HepG2 (cell line): ENCODE data around the gene RASA3. TPM values are rescaled to one million over a fixed set of nuclear protein-coding genes. Genes with fewer than 3 reads are reported as not detected.

Source experiments
- EHMT2 ChIP-seq: fragments of 200-600 bp; sonication (generic); IDR thresholded peaks from 2 replicates; pipeline ENCODE4 v1.7.0; 2017; ENCODE audit warnings: antibody characterized with exemption, low read depth, low read length, borderline replicate concordance
- ETV6 ChIP-seq: sonication (generic); formaldehyde crosslinking; conservative IDR thresholded peaks from 2 replicates; pipeline ENCODE4 v1.4.0; 2020; ENCODE audit warnings: missing genetic modification reagents
- HMG20B ChIP-seq: conservative IDR thresholded peaks from 2 replicates; pipeline ENCODE4 v1.6.1; 2016; ENCODE audit warnings: missing genetic modification reagents, missing compliant biosample characterization
- HNF1A ChIP-seq, 2 experiments: sonication (generic) in 1 of 2; formaldehyde crosslinking in 1 of 2; IDR thresholded peaks; 2 replicates each; pipeline versions ENCODE4 v1.4.0 to v1.6.1; 2016 to 2020; ENCODE audit warnings: borderline replicate concordance in 1 of 2, low read depth in 1 of 2, mild to moderate bottlenecking in 1 of 2, missing genetic modification reagents in 1 of 2
- KLF15 ChIP-seq: sonication (generic); formaldehyde crosslinking; IDR thresholded peaks from 2 replicates; pipeline ENCODE4 v1.8.1; 2023; ENCODE audit warnings: borderline replicate concordance, mild to moderate bottlenecking, inconsistent platforms, missing genetic modification reagents, mixed read lengths
- PAWR ChIP-seq: sonication (generic); formaldehyde crosslinking; IDR thresholded peaks from 2 replicates; pipeline ENCODE4 v1.4.0; 2020; ENCODE audit warnings: missing genetic modification reagents, mild to moderate bottlenecking, borderline replicate concordance
- RELA ChIP-seq: sonication (generic); formaldehyde crosslinking; IDR thresholded peaks from 2 replicates; pipeline ENCODE4 v1.4.0; 2020; ENCODE audit warnings: missing genetic modification reagents
- SKIL ChIP-seq: sonication (generic); formaldehyde crosslinking; IDR thresholded peaks from 2 replicates; pipeline ENCODE4 v1.8.0; 2022; ENCODE audit warnings: missing genetic modification reagents, mild to moderate bottlenecking, moderate library complexity, borderline replicate concordance
- SOX13 ChIP-seq, 3 experiments: fragments of 450-650 bp in 1 of 3; sonication (generic) in 1 of 3; formaldehyde crosslinking in 1 of 3; IDR thresholded peaks in 2 of 3; conservative IDR thresholded peaks in 1 of 3; 2 replicates each; pipeline versions ENCODE4 v1.5.0 to v1.6.1; 2016 to 2020; ENCODE audit warnings: antibody characterized with exemption in 1 of 3, mild to moderate bottlenecking in 1 of 3, missing compliant biosample characterization in 1 of 3, missing genetic modification reagents in 1 of 3, moderate library complexity in 1 of 3
- SP4 ChIP-seq: sonication (generic); formaldehyde crosslinking; IDR thresholded peaks from 2 replicates; pipeline ENCODE4 v1.8.1; 2023; ENCODE audit warnings: mild to moderate bottlenecking, missing genetic modification reagents
- TFDP2 ChIP-seq: sonication (generic); formaldehyde crosslinking; IDR thresholded peaks from 2 replicates; pipeline ENCODE4 v1.4.0; 2020; ENCODE audit warnings: missing genetic modification reagents
- XRCC5 ChIP-seq: fragments of 200-400 bp; formaldehyde crosslinking; optimal IDR thresholded peaks from 2 replicates; pipeline ENCODE3; 2017; ENCODE audit warnings: mild to moderate bottlenecking, low read length
- ZGPAT ChIP-seq: IDR thresholded peaks from 2 replicates; pipeline ENCODE4 v1.6.1; 2016; ENCODE audit warnings: mild to moderate bottlenecking
- ZNF33A ChIP-seq: sonication (generic); formaldehyde crosslinking; IDR thresholded peaks from 2 replicates; pipeline ENCODE4 v1.5.1; 2020; ENCODE audit warnings: missing genetic modification reagents, mild to moderate bottlenecking, moderate library complexity, borderline replicate concordance
- ZNF430 ChIP-seq: sonication (generic); formaldehyde crosslinking; IDR thresholded peaks from 2 replicates; pipeline ENCODE4 v1.9.0; 2021; ENCODE audit warnings: mild to moderate bottlenecking, missing genetic modification reagents
- ZNF547 ChIP-seq: sonication (generic); formaldehyde crosslinking; IDR thresholded peaks from 2 replicates; pipeline ENCODE4 v1.5.1; 2020; ENCODE audit warnings: mild to moderate bottlenecking, missing genetic modification reagents
- ZNF572 ChIP-seq: sonication (generic); formaldehyde crosslinking; IDR thresholded peaks from 2 replicates; pipeline ENCODE4 v1.5.1; 2020; ENCODE audit warnings: mild to moderate bottlenecking, missing genetic modification reagents
- ZNF879 ChIP-seq: sonication (generic); formaldehyde crosslinking; IDR thresholded peaks from 2 replicates; pipeline ENCODE4 v1.8.1; 2023; ENCODE audit warnings: missing genetic modification reagents
- ZSCAN30 ChIP-seq: sonication (generic); formaldehyde crosslinking; IDR thresholded peaks from 2 replicates; pipeline ENCODE4 v1.5.0; 2020; ENCODE audit warnings: mild to moderate bottlenecking, missing genetic modification reagents
- polyA plus RNA-seq, 8 experiments: library from polyadenylated mRNA; depleted of rRNA in 3 of 8; stranded (reverse) in 7 of 8; unstranded in 1 of 8; fragments of >200 nt; fragmentation: Illumina TruSeq in 4 of 8; extraction: Trizol in 4 of 8; gene quantifications; 2 replicates each; pipeline versions ENCODE4 v1.2.1 to v1.2.3, GENCODE V29; 2011 to 2016; ENCODE audit warnings: low read depth in 4 of 8, missing spikeins in 1 of 8, mixed read lengths in 1 of 8; ENCODE audit not compliant: insufficient read depth in 1 of 8
- total RNA-seq, 5 experiments: library from RNA; depleted of rRNA; stranded (reverse); fragments of >200 nt; fragmentation: Illumina TruSeq; extraction: Trizol; gene quantifications; 2 replicates each; pipeline ENCODE4 v1.2.3, GENCODE V29; 2016; ENCODE audit warnings: low read depth in 1 of 5

RASA3 gene
- total and polyA plus RNA-seq, 2 of the 13 experiments (the other 11 are each of a cell fraction or from before 2014, with no cell fraction given) = 0.05 TPM; not detected in 1

GRCh38 chr13:114161644-114162532 is 29.5 kb upstream of the RASA3 start (continued):
- no peak for TF ChIP-seq XRCC5
- TF ChIP-seq SOX13 (IDR thresholded peaks at IDR 0.05) = no peak
- peak in 1 of 2 experiments; percentile 59; a peak in 2 of 4 replicates for TF ChIP-seq SOX13 (CRISPR knock-in tag; conservative IDR thresholded peaks at IDR 0.05 in 1 of 2, IDR thresholded peaks at IDR 0.05 in 1 of 2)
- TF ChIP-seq ZNF547 (CRISPR knock-in tag) = no peak
- TF ChIP-seq SP4 (CRISPR knock-in tag) = no peak
- TF ChIP-seq ZNF430 (CRISPR knock-in tag) = no peak
- no peak for TF ChIP-seq PAWR
- TF ChIP-seq KLF15 (CRISPR knock-in tag) = no peak
- TF ChIP-seq ZNF879 (CRISPR knock-in tag) = no peak
- TF ChIP-seq ZSCAN30 (CRISPR knock-in tag) = no peak
- TF ChIP-seq HNF1A (IDR thresholded peaks at IDR 0.05; ENCODE audit: low read depth) = no peak
- TF ChIP-seq HNF1A (CRISPR knock-in tag; IDR thresholded peaks at IDR 0.05; ENCODE audit: borderline replicate concordance) = no peak
- peak; percentile 24; the same call in 1 of the 2 replicates for TF ChIP-seq TFDP2 (CRISPR knock-in tag)
- TF ChIP-seq RELA (CRISPR knock-in tag) = no peak
- peak; percentile 58; the same call in 1 of the 2 replicates for TF ChIP-seq SKIL (CRISPR knock-in tag)
- no peak for TF ChIP-seq EHMT2
- no peak for TF ChIP-seq ZGPAT (CRISPR knock-in tag)
- TF ChIP-seq ZNF33A = no peak
- no peak for TF ChIP-seq HMG20B (CRISPR knock-in tag)
- no peak for TF ChIP-seq ETV6
- no peak for TF ChIP-seq ZNF572
